GM18907 (cell line): ENCODE results near the gene CSNK2A3.

Experiments
- ATAC-seq: cut with Tn5 transposase; IDR thresholded peaks from one replicate; pipeline ENCODE4 v1.9.1; 2021; ENCODE audit warnings: mild to moderate bottlenecking, moderate library complexity; ENCODE audit not compliant: unreplicated experiment

Gene CSNK2A3

GRCh38 chr11:11338304-11338703, 14.7 kb downstream of the CSNK2A3 start:
- ATAC-seq: no peak

GRCh38 chr11:11336664-11337063, 16.4 kb downstream of the CSNK2A3 start:
- no peak for ATAC-seq

GRCh38 chr11:11335043-11335442, 18.0 kb downstream of the CSNK2A3 start:
- ATAC-seq: no peak

DNA sequence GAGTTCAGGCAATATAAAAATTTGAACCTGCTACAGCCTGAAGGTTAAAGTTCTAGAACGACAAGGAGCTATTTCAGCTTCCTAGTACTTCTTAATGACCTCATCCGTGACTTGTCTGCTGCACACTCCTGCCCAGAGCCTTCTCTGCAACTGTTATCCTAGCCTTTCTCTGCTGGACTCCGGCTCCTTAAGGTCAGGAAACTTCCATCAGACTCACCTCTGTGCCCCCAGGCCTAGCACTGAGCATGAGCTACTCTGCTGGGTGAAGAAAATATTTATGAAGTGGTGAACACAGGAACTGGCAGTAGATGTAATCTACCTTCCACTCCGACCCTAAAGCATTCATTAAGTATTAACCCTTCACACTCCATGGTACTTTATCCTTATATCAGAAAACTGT, 18.4 kb downstream of the CSNK2A3 start:
- no peak for ATAC-seq

GRCh38 chr11:11332141-11332710, 20.8 kb downstream of the CSNK2A3 start:
- ATAC-seq: no peak

GRCh38 chr11:11329062-11329806, 23.8 kb downstream of the CSNK2A3 start:
- no peak for ATAC-seq

DNA sequence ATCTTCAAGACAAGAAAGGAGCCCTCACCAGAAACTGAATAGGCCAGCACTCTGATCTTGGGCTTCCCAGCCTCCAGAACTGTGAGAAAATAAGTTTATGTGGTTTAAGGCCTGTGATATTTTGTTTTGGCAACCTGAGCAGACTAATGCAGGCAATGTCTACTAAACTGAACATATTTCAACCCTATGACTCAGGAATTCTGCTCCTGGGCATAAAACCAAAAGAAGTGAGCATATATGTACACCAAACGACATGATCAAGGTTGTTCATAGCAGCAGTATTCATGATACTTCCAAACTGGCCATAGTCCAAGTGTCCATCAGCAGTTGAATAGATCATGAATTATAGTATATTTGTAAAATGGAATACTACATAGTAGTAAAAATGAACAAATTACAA, 29.0 kb downstream of the CSNK2A3 start:
- no peak for ATAC-seq

DNA sequence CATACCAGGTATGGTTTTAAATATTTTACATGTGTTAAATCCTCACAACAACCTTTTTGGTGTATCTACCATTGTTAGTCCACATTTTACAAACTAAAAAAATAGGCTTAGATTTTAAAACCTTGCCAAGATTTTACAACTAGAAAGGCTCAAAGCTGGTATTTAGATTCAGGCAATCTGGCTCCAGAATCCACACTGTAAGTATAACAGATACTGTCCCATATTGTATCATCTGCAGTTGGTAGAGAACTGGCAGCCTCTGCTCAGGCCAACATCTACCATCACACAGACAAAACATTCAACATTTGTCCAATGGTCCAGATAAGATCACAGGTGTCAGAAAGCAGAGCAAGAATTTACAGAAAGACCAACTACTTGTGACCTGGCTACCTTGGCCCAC, 30.9 kb downstream of the CSNK2A3 start:
- no peak for ATAC-seq

GRCh38 chr11:11320825-11321224, 32.2 kb downstream of the CSNK2A3 start:
- ATAC-seq: no peak

GRCh38 chr11:11318961-11319360, 34.1 kb downstream of the CSNK2A3 start:
- ATAC-seq: no peak

DNA sequence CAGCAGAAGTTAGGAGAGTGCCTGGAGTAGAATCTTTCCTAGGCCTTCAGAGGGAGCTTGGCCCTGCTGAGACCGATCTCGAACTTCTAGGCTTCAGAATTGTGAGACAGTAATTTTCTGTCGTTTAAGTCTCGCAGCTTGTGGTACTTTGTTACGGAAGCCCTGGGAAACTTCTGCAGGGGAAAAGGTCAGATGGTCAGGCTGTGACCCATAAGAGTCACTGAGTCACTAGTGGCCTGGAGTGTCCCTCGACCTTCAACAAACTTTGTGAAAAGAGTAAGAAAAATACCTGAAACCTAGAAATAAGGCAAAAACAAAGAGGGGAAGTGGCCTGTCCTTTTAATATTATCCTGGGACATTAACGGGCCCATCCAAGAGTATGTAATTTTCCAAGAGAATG, 34.6 kb downstream of the CSNK2A3 start:
- ATAC-seq: no peak

- ATAC-seq: no peak
Measured at GRCh38 chr11:11316651-11317230, 36.3 kb downstream of the CSNK2A3 start.

DNA sequence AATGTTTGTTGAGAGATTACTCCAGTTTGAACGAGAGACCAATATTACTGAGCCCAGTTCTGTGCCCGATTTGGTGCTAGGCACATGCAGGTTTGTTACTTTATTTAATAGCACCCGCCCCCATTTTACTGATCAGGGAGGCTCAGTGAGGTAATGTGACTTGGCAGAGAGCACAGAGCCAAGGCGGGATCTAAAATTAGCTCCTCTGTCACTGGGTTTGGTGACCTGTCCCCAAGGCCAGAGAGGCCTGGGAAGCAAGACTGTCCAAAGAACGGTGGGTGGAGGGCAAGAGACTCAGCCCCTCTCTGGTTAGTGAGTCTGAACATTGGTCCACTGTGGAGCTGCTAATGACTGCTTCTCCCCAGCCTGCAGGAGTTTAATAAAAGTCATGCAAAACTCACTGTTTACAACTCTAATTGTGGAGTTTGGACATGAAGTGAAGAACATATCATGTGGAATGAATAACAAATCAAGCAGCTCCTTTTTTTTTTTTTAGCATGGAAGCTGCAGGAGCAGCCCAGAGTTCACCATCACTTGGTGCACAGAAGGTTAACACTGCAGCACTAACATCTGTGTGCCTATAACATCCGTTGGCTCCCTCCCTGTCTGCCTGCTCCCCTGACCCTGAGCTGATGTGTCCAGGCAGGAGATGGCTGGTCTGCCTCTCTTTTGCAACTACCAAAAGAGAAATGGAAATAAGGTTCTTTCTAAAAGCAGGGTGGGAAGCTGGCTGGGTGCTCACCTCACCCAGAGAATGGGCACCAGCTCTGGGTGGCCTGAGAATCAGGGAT, 39.0 kb downstream of the CSNK2A3 start:
- no peak for ATAC-seq

DNA sequence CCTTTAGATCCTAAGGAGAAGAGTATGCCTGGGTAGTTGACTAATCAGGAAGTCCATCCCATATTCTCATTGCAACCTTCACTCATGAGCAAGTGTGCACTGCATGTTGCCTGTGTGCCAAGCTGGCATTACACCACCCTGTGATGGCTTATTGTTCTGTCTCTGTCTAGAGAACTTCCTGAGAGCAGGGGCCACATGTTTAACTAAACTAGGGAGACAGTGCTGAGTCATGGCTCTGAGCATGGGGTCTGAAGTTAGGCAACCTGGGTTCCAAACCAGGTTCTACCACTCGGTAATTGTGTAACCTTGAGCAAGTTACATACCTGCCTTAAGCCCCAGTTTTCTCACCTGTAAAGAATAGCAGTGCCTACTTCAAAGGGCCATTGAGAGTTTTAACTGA, 39.6 kb downstream of the CSNK2A3 start:
- no peak for ATAC-seq

- ATAC-seq: no peak
Measured at GRCh38 chr11:11312738-11313137, 40.3 kb downstream of the CSNK2A3 start.

DNA sequence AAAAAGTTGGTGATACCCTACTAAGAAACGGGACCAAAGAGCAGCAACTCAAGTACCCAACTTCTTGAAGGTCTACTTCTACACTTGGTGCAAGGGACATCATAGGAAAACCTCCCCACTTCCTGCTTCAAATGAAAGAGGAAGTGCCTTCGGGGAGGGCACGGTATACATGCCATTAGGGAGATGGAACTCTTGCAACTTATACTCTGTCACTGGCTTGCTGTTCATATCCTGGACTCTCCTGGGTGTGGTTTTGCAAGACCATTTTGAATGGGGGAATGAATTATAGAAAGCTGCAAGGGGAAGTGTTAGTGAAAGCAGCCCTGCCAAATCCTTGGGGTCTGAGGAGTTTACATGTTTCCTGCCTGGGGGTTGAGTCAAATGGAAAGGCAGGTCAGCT, 41.9 kb downstream of the CSNK2A3 start:
- ATAC-seq: no peak

- no peak for ATAC-seq
Measured at GRCh38 chr11:11309906-11310305, 43.1 kb downstream of the CSNK2A3 start.

- ATAC-seq: no peak
Measured at GRCh38 chr11:11308249-11308648, 44.8 kb downstream of the CSNK2A3 start.

GRCh38 chr11:11306855-11307254, 46.2 kb downstream of the CSNK2A3 start:
- ATAC-seq: no peak

DNA sequence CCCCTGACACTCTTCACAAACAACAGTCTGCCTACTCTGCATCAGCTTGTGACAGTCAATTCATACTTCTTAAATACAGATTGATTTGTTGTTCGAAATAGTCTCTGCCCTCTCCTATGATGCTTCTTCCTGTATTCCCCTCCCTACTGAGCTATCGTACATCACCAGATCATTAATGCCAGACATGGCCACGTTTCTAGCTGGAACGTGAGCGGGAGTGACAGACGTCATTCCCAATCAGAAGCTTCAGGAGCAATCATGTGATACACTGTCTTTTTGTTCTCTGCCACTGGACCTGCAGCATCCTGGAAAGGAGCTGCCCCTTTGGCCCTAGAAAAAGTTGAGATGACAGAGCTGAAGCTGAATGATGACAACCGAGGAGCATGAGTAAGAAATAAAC, 48.5 kb downstream of the CSNK2A3 start:
- ATAC-seq: no peak

DNA sequence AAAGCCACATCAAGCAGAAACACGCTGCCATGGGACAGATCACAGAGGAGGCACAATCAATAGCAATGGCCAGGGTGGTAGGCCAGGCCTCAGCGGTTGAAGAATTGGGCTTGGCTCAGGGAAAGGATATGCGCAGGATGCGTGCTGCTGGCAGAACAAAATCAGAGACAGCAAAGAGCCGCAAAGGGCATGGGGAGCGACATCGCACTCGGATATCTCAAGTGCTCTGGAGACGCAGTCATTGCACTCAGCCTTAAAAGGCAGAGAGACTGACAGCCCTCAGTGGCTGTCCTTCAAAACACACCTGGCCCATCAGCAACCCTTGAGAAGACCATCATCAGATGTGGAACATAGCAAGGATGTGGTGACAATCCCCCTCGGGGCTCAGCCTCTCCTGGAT, 50.5 kb downstream of the CSNK2A3 start:
- no peak for ATAC-seq
